GM12878 (cell line): ENCODE data around the gene HMCES. TPM values are rescaled to one million over a fixed set of nuclear protein-coding genes. Genes with fewer than 3 reads are reported as not detected.

Experiments used
- ATAC-seq: fragments of 200-7000 bp; cut with Tn5 transposase; 3 replicates; pipeline ENCODE4 v1.9.1; 2020; ENCODE audit warnings: mild to moderate bottlenecking, moderate library complexity
- BruUV-seq: library from RNA; stranded (reverse); fragments of 400-500 nt; replicated peaks from 2 replicates; lab custom pipeline; 2021; lab: Mats Ljungman, UMichigan
- CTCF ChIA-PET: fragments of 300-600 bp; sonication (Branson Sonifier 250); formaldehyde crosslinking; extraction: SDS; loops from one replicate; lab custom pipeline; 2021; ENCODE audit warnings: inconsistent platforms; lab: Yijun Ruan, JAX
- POLR2A ChIA-PET: fragments of 350-600 bp; formaldehyde crosslinking; extraction: SDS; loops from one replicate; lab custom pipeline; 2021; ENCODE audit warnings: inconsistent platforms; lab: Charles Lee
- RAD21 ChIA-PET: fragments of 300-600 bp; sonication (Branson Sonifier 250); formaldehyde crosslinking; loops from one replicate; lab custom pipeline; 2023; ENCODE audit warnings: antibody characterized with exemption; ENCODE audit not compliant: unreplicated experiment; lab: Charles Lee
- SMC1A ChIA-PET: fragments of 300-600 bp; sonication (Branson Sonifier 250); formaldehyde crosslinking; loops from one replicate; lab custom pipeline; 2023; ENCODE audit not compliant: unreplicated experiment, uncharacterized antibody; lab: Charles Lee
- DNase-seq: peaks from one replicate; pipeline ENCODE4 v3.0.0-alpha.2; 2011; ENCODE audit warnings: low read depth, low spot score
- FAIRE-seq: peaks from 3 replicates; lab custom pipeline; 2011; peaks lifted over from hg19 to GRCh38; lab: Jason Lieb, UNC
- H2AFZ ChIP-seq: 2 replicates; pipeline ENCODE4 v1.6.0; 2011; ENCODE audit warnings: low read depth, low read length, control low read depth; ENCODE audit not compliant: control insufficient read depth
- H3K27ac ChIP-seq: 2 replicates; pipeline ENCODE4 v1.5.1; 2011; ENCODE audit warnings: control low read depth; ENCODE audit not compliant: control insufficient read depth, insufficient read depth
- H3K27me3 ChIP-seq, 2 experiments: replicated peaks in 1 of 2; 2 replicates each; pipeline versions ENCODE4 v1.6.0 to v1.6.1; 2011; ENCODE audit warnings: low read length in 1 of 2; ENCODE audit not compliant: control insufficient read depth in 2 of 2, insufficient read depth in 2 of 2
- H3K36me3 ChIP-seq, 2 experiments: 2 replicates each; pipeline ENCODE4 v1.5.1; 2011; ENCODE audit warnings: low read length in 1 of 2; ENCODE audit not compliant: control insufficient read depth in 2 of 2, insufficient read depth in 2 of 2
- H3K4me1 ChIP-seq: 2 replicates; pipeline ENCODE4 v1.6.1; 2011; ENCODE audit warnings: mild to moderate bottlenecking, low read length, moderate library complexity, mixed read lengths; ENCODE audit not compliant: control insufficient read depth, insufficient read depth
- H3K4me2 ChIP-seq: 2 replicates; pipeline ENCODE4 v1.6.0; 2011; ENCODE audit warnings: control low read depth; ENCODE audit not compliant: control insufficient read depth, insufficient read depth
- H3K4me3 ChIP-seq: fragments of 200-600 bp; sonication (generic); 2 replicates; pipeline ENCODE4 v1.5.1; 2016
- H3K79me2 ChIP-seq: 2 replicates; pipeline ENCODE4 v1.6.0; 2011; ENCODE audit warnings: low read length; ENCODE audit not compliant: control insufficient read depth, insufficient read depth
- H3K9ac ChIP-seq: 2 replicates; pipeline ENCODE4 v1.8.0; 2011; ENCODE audit warnings: low read length, control low read depth, mixed read lengths; ENCODE audit not compliant: control insufficient read depth, insufficient read depth
- H3K9me3 ChIP-seq: replicated peaks from 3 replicates; pipeline ENCODE4 v1.5.1; 2011; ENCODE audit warnings: mild to moderate bottlenecking, low read length; ENCODE audit not compliant: control insufficient read depth, insufficient read depth
- H4K20me1 ChIP-seq: 2 replicates; pipeline ENCODE4 v1.6.0; 2011; ENCODE audit not compliant: control insufficient read depth, insufficient read depth
- ATF7 ChIP-seq: fragments of 450-650 bp; IDR thresholded peaks from 2 replicates; pipeline ENCODE4 v1.6.1; 2016; ENCODE audit warnings: low read depth, mild to moderate bottlenecking
- CBX3 ChIP-seq: fragments of 200-600 bp; sonication (generic); IDR thresholded peaks from 2 replicates; pipeline ENCODE4 v1.6.1; 2016; ENCODE audit warnings: low read depth, borderline replicate concordance
- CEBPB ChIP-seq, 2 experiments: fragments of 150-350 bp in 1 of 2; IDR thresholded peaks; 2 replicates each; pipeline ENCODE4 v1.6.1; 2012 to 2014; ENCODE audit warnings: low read depth in 2 of 2, low read length in 2 of 2, borderline replicate concordance in 1 of 2, inconsistent platforms in 1 of 2
- DPF2 ChIP-seq: fragments of 450-650 bp; IDR thresholded peaks from 2 replicates; pipeline ENCODE4 v1.6.1; 2017; ENCODE audit warnings: mild to moderate bottlenecking
- ETV6 ChIP-seq, 2 experiments: fragments of 450-650 bp in 1 of 2; IDR thresholded peaks in 1 of 2; conservative IDR thresholded peaks in 1 of 2; 2 replicates each; pipeline ENCODE4 v1.6.1; 2014; ENCODE audit warnings: antibody characterized with exemption in 1 of 2, borderline replicate concordance in 1 of 2, low read depth in 1 of 2, mild to moderate bottlenecking in 1 of 2, moderate library complexity in 1 of 2
- HCFC1 ChIP-seq: fragments of 150-350 bp; IDR thresholded peaks from 2 replicates; pipeline ENCODE4 v1.6.1; 2014; ENCODE audit warnings: low read length
- HDAC6 ChIP-seq: fragments of 200-600 bp; sonication (generic); IDR thresholded peaks from one replicate; pipeline ENCODE4 v1.8.0; 2017; ENCODE audit warnings: antibody characterized with exemption; ENCODE audit not compliant: unreplicated experiment
- HDGF ChIP-seq: fragments of 450-650 bp; IDR thresholded peaks from 2 replicates; pipeline ENCODE4 v1.6.1; 2016; ENCODE audit warnings: antibody characterized with exemption
- IRF4 ChIP-seq: IDR thresholded peaks from 2 replicates; pipeline ENCODE4 v1.6.1; 2011; ENCODE audit warnings: low read depth, low read length
- MYB ChIP-seq: fragments of 150-350 bp; IDR thresholded peaks from 2 replicates; pipeline ENCODE4 v1.6.1; 2014; ENCODE audit warnings: mild to moderate bottlenecking, low read depth, low read length, borderline replicate concordance
- NBN ChIP-seq: fragments of 450-650 bp; IDR thresholded peaks from 2 replicates; pipeline ENCODE4 v1.6.1; 2016
- NRF1 ChIP-seq: conservative IDR thresholded peaks from 2 replicates; pipeline ENCODE4 v1.6.1; 2011; ENCODE audit warnings: mild to moderate bottlenecking, low read depth, low read length, improper control_type of control experiment
- POLR2AphosphoS2 ChIP-seq: IDR thresholded peaks from 2 replicates; pipeline ENCODE4 v1.6.1; 2011; ENCODE audit warnings: low read depth, mild to moderate bottlenecking, low read length, improper control_type of control experiment, moderate library complexity
- POU2F2 ChIP-seq: IDR thresholded peaks from 3 replicates; pipeline ENCODE4 v1.6.1; 2011; ENCODE audit warnings: low read depth, mild to moderate bottlenecking, low read length, borderline replicate concordance
- ZNF24 ChIP-seq: fragments of 450-650 bp; IDR thresholded peaks from 2 replicates; pipeline ENCODE4 v1.6.1; 2017; ENCODE audit warnings: antibody characterized with exemption, mild to moderate bottlenecking
- WGBS: methylation state at CpG from one replicate; pipeline ENCODE4 v1.1.6; 2016; ENCODE audit warnings: low lambda C conversion rate; ENCODE audit not compliant: insufficient replicate concordance, insufficient coverage; ENCODE audit errors: missing lambda C conversion rate; 5-methylcytosine and 5-hydroxymethylcytosine counted together
- in situ Hi-C: fragments of 300-500 bp; cut with MboI; formaldehyde crosslinking; loops from 9 replicates; pipeline ENCODE4 v1.14.3; 2018; ENCODE audit warnings: mixed read lengths
- intact Hi-C: fragments of 100-400 bp; cut with micrococcal nuclease; formaldehyde crosslinking; loops from one replicate; pipeline ENCODE4 v1.14.2; 2022; ENCODE audit not compliant: unreplicated experiment
- polyA plus RNA-seq, 11 experiments: library from polyadenylated mRNA; depleted of rRNA in 4 of 11; unstranded in 6 of 11; stranded (reverse) in 5 of 11; fragments of >200 nt; fragmentation: Nextera tagmentation in 4 of 11; fragmentation: Illumina TruSeq in 1 of 11; extraction: Ambion mirVana in 4 of 11; extraction: Trizol in 1 of 11; gene quantifications; 1 replicate in 1 of 11; 2 replicates in 10 of 11; pipeline versions ENCODE4 v1.2.1 to v1.2.3, GENCODE V29; 2011 to 2016; ENCODE audit warnings: inconsistent platforms in 2 of 11, missing spikeins in 2 of 11, low read depth in 1 of 11
- total RNA-seq, 4 experiments: library from RNA; depleted of rRNA in 3 of 4; stranded (reverse); fragments of >200 nt in 3 of 4; fragmentation: Illumina TruSeq in 1 of 4; extraction: Trizol in 1 of 4; gene quantifications; 2 replicates each; pipeline versions ENCODE4 v1.2.1 to v1.2.3, GENCODE V29; 2013 to 2021
- TF ChIP-seq, protein P1 (sequence below): IDR thresholded peaks from 2 replicates; pipeline ENCODE4 v1.6.1; 2011; ENCODE audit warnings: borderline replicate concordance, low read depth, mild to moderate bottlenecking, moderate library complexity, mixed read lengths, low read length; ENCODE audit not compliant: insufficient read depth; ENCODE audit errors: extremely low read length
- TF ChIP-seq, protein P2 (sequence below): fragments of 450-650 bp; conservative IDR thresholded peaks from 2 replicates; pipeline ENCODE4 v1.6.1; 2017; ENCODE audit warnings: mild to moderate bottlenecking, moderate library complexity
- TF ChIP-seq, protein P3 (sequence below): fragments of 450-650 bp; IDR thresholded peaks from 2 replicates; pipeline ENCODE4 v1.6.1; 2017; ENCODE audit warnings: borderline replicate concordance

Gene HMCES
- total and polyA plus RNA-seq, 10 of the 15 experiments (the other 5 are each of a cell fraction or from before 2014, with no cell fraction given): 12.4 to 49.8 (median 27.0) TPM

DNA sequence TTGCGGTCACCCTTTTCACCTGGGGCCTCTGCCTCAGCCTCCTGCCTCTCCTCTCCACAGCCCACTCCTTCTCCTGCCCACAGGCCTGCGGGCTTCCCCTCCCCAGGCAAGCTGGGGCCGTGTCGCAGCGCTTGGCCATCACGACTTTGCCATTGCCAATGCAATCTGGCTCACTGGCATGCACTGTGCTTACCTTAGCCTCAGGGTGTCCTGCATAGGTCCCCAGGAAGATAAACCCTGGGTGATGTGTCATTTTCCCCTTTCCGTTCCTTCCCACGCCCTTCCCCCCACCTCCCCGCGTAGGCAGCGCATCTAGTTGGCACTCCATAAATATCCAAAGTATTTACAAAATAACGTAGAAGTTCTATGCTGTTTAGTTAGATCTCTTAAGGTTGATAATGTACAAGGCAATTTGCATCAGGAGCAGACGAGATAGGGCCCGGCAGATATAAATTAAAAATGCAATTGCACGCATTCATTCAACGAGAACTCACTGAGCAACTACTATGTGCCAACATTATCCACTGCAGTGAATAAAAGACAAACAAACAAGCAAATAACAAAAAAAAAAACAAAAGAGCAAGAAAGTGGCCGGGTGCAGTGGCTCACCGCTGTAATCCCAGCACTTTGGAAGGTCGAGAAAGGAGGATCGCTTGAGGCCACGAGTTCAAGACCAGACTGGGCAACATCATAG is 30.2 kb upstream of the HMCES start:
- ChIA-PET POLR2A (interaction anchor here (0.9 to 3.7 kb wide), 8 partner anchors 30 to 197 kb away, joined by 3 to 29 read pairs (median 6); partner anchors contain the start of genes HMCES and RAB43), CTCF (interaction anchor here (0.9 to 8.3 kb wide), 10 partner anchors 67 to 277 kb away, joined by 3 to 220 read pairs (median 9); partner anchors contain the start of gene RAB43), RAD21 (interaction anchor here (0.9 to 4.2 kb wide), 8 partner anchors 9 to 278 kb away, joined by 3 to 88 read pairs (median 12); partner anchors contain the start of gene RAB43)
- Histone ChIP-seq H3K4me1 (peaks cover 8% of the 10 kb centered on the region), H3K9me3 (no peaks in the 10 kb centered on the region), H3K27ac (peak overlapping the region; percentile 94)
- FAIRE-seq (no peak), ATAC-seq (no peak)
- in situ Hi-C loops (loop anchor here (5.0 kb wide), 1 partner anchor 276 kb away; no protein-coding TSS in a partner anchor), intact Hi-C loops (loop anchor here (2.0 to 5.0 kb wide), 3 partner anchors 64 to 371 kb away; partner anchors contain the start of gene ACAD9)
- TF ChIP-seq CEBPB (IDR thresholded peaks at IDR 0.05; ENCODE audit: borderline replicate concordance in 1 of 2, low read depth in 2 of 2, low read length in 2 of 2) (no peak), HDGF (no peak), HDAC6 (no peak), ATF7 (no peak), DPF2 (no peak), NBN (no peak), IRF4 (no peak), HCFC1 (no peak), MYB (no peak), CBX3 (no peak), POU2F2 (no peak), ZNF24 (no peak), NRF1 (no peak), POLR2AphosphoS2 (no peak), ETV6 (conservative IDR thresholded peaks at IDR 0.05 in 1 of 2, IDR thresholded peaks at IDR 0.05 in 1 of 2; ENCODE audit: borderline replicate concordance in 1 of 2, low read depth in 1 of 2) (no peak)
- TF ChIP-seq, protein P1, sequence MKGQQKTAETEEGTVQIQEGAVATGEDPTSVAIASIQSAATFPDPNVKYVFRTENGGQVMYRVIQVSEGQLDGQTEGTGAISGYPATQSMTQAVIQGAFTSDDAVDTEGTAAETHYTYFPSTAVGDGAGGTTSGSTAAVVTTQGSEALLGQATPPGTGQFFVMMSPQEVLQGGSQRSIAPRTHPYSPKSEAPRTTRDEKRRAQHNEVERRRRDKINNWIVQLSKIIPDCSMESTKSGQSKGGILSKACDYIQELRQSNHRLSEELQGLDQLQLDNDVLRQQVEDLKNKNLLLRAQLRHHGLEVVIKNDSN: no peak
- TF ChIP-seq, protein P2, sequence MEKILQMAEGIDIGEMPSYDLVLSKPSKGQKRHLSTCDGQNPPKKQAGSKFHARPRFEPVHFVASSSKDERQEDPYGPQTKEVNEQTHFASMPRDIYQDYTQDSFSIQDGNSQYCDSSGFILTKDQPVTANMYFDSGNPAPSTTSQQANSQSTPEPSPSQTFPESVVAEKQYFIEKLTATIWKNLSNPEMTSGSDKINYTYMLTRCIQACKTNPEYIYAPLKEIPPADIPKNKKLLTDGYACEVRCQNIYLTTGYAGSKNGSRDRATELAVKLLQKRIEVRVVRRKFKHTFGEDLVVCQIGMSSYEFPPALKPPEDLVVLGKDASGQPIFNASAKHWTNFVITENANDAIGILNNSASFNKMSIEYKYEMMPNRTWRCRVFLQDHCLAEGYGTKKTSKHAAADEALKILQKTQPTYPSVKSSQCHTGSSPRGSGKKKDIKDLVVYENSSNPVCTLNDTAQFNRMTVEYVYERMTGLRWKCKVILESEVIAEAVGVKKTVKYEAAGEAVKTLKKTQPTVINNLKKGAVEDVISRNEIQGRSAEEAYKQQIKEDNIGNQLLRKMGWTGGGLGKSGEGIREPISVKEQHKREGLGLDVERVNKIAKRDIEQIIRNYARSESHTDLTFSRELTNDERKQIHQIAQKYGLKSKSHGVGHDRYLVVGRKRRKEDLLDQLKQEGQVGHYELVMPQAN: no peak
- TF ChIP-seq, protein P3, sequence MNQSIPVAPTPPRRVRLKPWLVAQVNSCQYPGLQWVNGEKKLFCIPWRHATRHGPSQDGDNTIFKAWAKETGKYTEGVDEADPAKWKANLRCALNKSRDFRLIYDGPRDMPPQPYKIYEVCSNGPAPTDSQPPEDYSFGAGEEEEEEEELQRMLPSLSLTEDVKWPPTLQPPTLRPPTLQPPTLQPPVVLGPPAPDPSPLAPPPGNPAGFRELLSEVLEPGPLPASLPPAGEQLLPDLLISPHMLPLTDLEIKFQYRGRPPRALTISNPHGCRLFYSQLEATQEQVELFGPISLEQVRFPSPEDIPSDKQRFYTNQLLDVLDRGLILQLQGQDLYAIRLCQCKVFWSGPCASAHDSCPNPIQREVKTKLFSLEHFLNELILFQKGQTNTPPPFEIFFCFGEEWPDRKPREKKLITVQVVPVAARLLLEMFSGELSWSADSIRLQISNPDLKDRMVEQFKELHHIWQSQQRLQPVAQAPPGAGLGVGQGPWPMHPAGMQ: no peak
- TF ChIP-seq, all 136 proteins: peak for 0
- Histone ChIP-seq H3K4me3 (peak overlapping the region; percentile 84), H3K4me2 (peak overlapping the region; percentile 78), H3K9ac (peak overlapping the region; percentile 95), H3K27me3 (no peaks in the 10 kb centered on the region), H3K36me3 (peaks cover 5 to 10% of the 10 kb centered on the region in 2 experiments), H2AFZ (peak overlapping the region; percentile 92; the same call in 1 of the 2 replicates), H3K79me2 (peaks cover 27% of the 10 kb centered on the region), H4K20me1 (no peaks in the 10 kb centered on the region)
- no peak for DNase-seq
- WGBS: 61% methylated on average over 21 of the region's 21 CpGs
- BruUV-seq: no TSS peak
- SMC1A ChIA-PET: interaction anchor here (0.8 to 10.3 kb wide), 8 partner anchors 26 to 277 kb away, joined by 3 to 118 read pairs (median 3); no protein-coding TSS in a partner anchor
